ENCODE measurements around the gene SRGAP1.

The SRGAP1 gene

GRCh38 chr12:63913929-63914328, 69.4 kb downstream of the SRGAP1 start:
- TF ChIP-seq EZH2 (IDR thresholded peaks at IDR 0.05; ENCODE audit: borderline replicate concordance, low read length) (no peak), CTCF (IDR thresholded peaks at IDR 0.05; ENCODE audit: low read length) (no peak)
- no peaks in the 10 kb centered on the region for H3K79me2 ChIP-seq (ENCODE audit: insufficient read depth, low read length)
- no peak overlapping the region for H3K4me3 ChIP-seq (ENCODE audit: low read depth, low read length, poor library complexity, severe bottlenecking)
- H3K4me2 ChIP-seq (ENCODE audit: low read length) = no peak overlapping the region
- no peaks in the 10 kb centered on the region for H3F3A ChIP-seq (ENCODE audit: insufficient read depth, low read length)
- no peaks in the 10 kb centered on the region for H3K27me3 ChIP-seq (ENCODE audit: insufficient read depth, low read length)
- no peaks in the 10 kb centered on the region for H3K4me1 ChIP-seq (ENCODE audit: insufficient read depth, low read length, severe bottlenecking)
- no peaks in the 10 kb centered on the region for H3K36me3 ChIP-seq (ENCODE audit: insufficient read depth, low read length)
- H3K9ac ChIP-seq (ENCODE audit: low read length) = no peak overlapping the region
- H3K9me2 ChIP-seq (ENCODE audit: low read depth, low read length) = no peaks in the 10 kb centered on the region
- no peak overlapping the region for H3K27ac ChIP-seq (ENCODE audit: low read depth, low read length, poor library complexity, severe bottlenecking)
- H3K9me3 ChIP-seq (ENCODE audit: low read length) = no peaks in the 10 kb centered on the region
- no peak overlapping the region for H2AFZ ChIP-seq (ENCODE audit: low read length)
- no peaks in the 10 kb centered on the region for H4K20me1 ChIP-seq (ENCODE audit: insufficient read depth, low read length)

GRCh38 chr12:63915105-63915800, 70.8 kb downstream of the SRGAP1 start:
- H3K27ac ChIP-seq (ENCODE audit: low read depth, low read length, poor library complexity, severe bottlenecking) = no peak overlapping the region
- H3K9me3 ChIP-seq (ENCODE audit: low read length) = no peaks in the 10 kb centered on the region
- no peaks in the 10 kb centered on the region for H3F3A ChIP-seq (ENCODE audit: insufficient read depth, low read length)
- no peak overlapping the region for H3K4me2 ChIP-seq (ENCODE audit: low read length)
- no peaks in the 10 kb centered on the region for H3K9me2 ChIP-seq (ENCODE audit: low read depth, low read length)
- no peaks in the 10 kb centered on the region for H3K79me2 ChIP-seq (ENCODE audit: insufficient read depth, low read length)
- H2AFZ ChIP-seq (ENCODE audit: low read length) = no peak overlapping the region
- no peak overlapping the region for H3K4me3 ChIP-seq (ENCODE audit: low read depth, low read length, poor library complexity, severe bottlenecking)
- TF ChIP-seq EZH2 (IDR thresholded peaks at IDR 0.05; ENCODE audit: borderline replicate concordance, low read length) (no peak), CTCF (IDR thresholded peaks at IDR 0.05; ENCODE audit: low read length) (no peak)
- H3K27me3 ChIP-seq (ENCODE audit: insufficient read depth, low read length) = no peaks in the 10 kb centered on the region
- H4K20me1 ChIP-seq (ENCODE audit: insufficient read depth, low read length) = no peaks in the 10 kb centered on the region
- H3K36me3 ChIP-seq (ENCODE audit: insufficient read depth, low read length) = no peaks in the 10 kb centered on the region
- no peaks in the 10 kb centered on the region for H3K4me1 ChIP-seq (ENCODE audit: insufficient read depth, low read length, severe bottlenecking)
- no peak overlapping the region for H3K9ac ChIP-seq (ENCODE audit: low read length)

GRCh38 chr12:63916561-63917476, 72.3 kb downstream of the SRGAP1 start:
- H4K20me1 ChIP-seq (ENCODE audit: insufficient read depth, low read length) = no peaks in the 10 kb centered on the region
- TF ChIP-seq CTCF (IDR thresholded peaks at IDR 0.05; ENCODE audit: low read length) (no peak), EZH2 (IDR thresholded peaks at IDR 0.05; ENCODE audit: borderline replicate concordance, low read length) (no peak)
- no peaks in the 10 kb centered on the region for H3K9me2 ChIP-seq (ENCODE audit: low read depth, low read length)
- no peaks in the 10 kb centered on the region for H3K9me3 ChIP-seq (ENCODE audit: low read length)
- H3K4me1 ChIP-seq (ENCODE audit: insufficient read depth, low read length, severe bottlenecking) = no peaks in the 10 kb centered on the region
- H3K79me2 ChIP-seq (ENCODE audit: insufficient read depth, low read length) = no peaks in the 10 kb centered on the region
- no peak overlapping the region for H3K4me3 ChIP-seq (ENCODE audit: low read depth, low read length, poor library complexity, severe bottlenecking)
- H3K36me3 ChIP-seq (ENCODE audit: insufficient read depth, low read length) = no peaks in the 10 kb centered on the region
- H3K27me3 ChIP-seq (ENCODE audit: insufficient read depth, low read length) = no peaks in the 10 kb centered on the region
- H3K4me2 ChIP-seq (ENCODE audit: low read length) = no peak overlapping the region
- H3K27ac ChIP-seq (ENCODE audit: low read depth, low read length, poor library complexity, severe bottlenecking) = no peak overlapping the region
- H3F3A ChIP-seq (ENCODE audit: insufficient read depth, low read length) = no peaks in the 10 kb centered on the region
- no peak overlapping the region for H3K9ac ChIP-seq (ENCODE audit: low read length)
- no peak overlapping the region for H2AFZ ChIP-seq (ENCODE audit: low read length)

Measured in OCI-LY1 (cell line).